ACC112 (cell line): ENCODE results near the gene PGLYRP2.

Experiments
- H2AFZ ChIP-seq: fragments of 200-600 bp; sonication (generic); one replicate; pipeline ENCODE4 v1.6.0; 2017; ENCODE audit warnings: antibody characterized with exemption, low read length; ENCODE audit not compliant: unreplicated experiment
- H3K27ac ChIP-seq: fragments of 200-600 bp; sonication (generic); 2 replicates; pipeline ENCODE4 v1.5.1; 2014; ENCODE audit warnings: low read depth, mild to moderate bottlenecking, antibody characterized with exemption, low read length, moderate library complexity
- H3K27me3 ChIP-seq: fragments of 200-600 bp; sonication (generic); 2 replicates; pipeline ENCODE4 v1.6.1; 2014; ENCODE audit warnings: mild to moderate bottlenecking, antibody characterized with exemption, low read length, moderate library complexity, mixed read lengths; ENCODE audit not compliant: insufficient read depth
- H3K36me3 ChIP-seq: fragments of 200-600 bp; sonication (generic); 2 replicates; pipeline ENCODE4 v1.6.1; 2016; ENCODE audit warnings: mild to moderate bottlenecking, antibody characterized with exemption, low read length, moderate library complexity, mixed read lengths; ENCODE audit not compliant: insufficient read depth
- H3K4me1 ChIP-seq: fragments of 200-600 bp; sonication (generic); one replicate; pipeline ENCODE4 v1.6.1; 2016; ENCODE audit warnings: low read length, mixed read lengths; ENCODE audit not compliant: insufficient read depth, unreplicated experiment, control insufficient read depth
- H3K4me3 ChIP-seq: fragments of 200-600 bp; sonication (generic); 2 replicates; pipeline ENCODE4 v1.5.1; 2014; ENCODE audit warnings: mild to moderate bottlenecking, low read depth, low read length
- H3K79me2 ChIP-seq: fragments of 200-600 bp; sonication (generic); one replicate; pipeline ENCODE4 v1.6.0; 2016; ENCODE audit warnings: low read length; ENCODE audit not compliant: control insufficient read depth, unreplicated experiment, insufficient read depth

PGLYRP2 gene

DNA sequence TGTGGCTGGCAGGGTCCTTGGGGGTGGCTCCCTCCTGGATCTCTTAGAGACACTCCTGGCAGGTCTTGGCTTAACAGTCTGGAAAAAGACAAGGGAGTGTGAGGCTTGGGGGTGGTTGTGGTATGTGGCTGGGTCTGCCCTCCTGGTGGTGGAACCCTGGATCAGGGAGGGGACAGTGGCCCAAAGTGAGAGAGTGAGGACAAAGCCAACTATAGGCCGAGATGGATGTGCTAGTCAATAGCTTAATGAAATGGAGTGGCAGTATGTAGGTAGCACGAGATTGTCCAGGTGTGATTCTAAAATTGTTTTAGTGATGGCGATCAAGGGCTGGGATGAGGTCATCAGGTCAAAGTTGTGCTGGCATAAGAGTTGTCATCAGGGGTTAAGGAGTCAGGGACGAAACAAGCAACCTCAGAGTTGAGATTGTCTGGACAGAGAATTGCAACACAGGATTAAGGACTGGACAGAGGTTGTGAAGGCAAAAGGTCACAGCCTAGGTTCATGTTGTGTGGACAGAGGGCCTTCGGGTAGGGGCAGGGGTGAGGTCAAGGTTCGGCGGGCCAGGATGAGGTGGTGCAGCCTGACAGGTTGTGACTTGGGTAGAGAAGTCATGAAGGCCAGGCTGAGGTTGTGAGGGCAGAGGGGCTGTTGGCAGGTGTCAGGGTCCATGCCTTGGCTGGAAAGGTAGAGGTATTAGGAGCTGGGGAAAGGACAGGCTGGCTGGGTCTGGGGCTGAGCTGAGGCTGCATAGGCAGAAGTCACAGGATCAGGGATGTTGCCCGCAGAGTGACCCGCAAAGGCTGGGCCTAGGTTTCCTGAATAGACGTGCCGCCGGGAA lies 10.4 kb downstream of the PGLYRP2 start:
- H3K4me1 ChIP-seq, result peaks cover 3% of the 10 kb centered on the region
- H3K27ac ChIP-seq, result no peak overlapping the region
- H3K27me3 ChIP-seq, result peaks cover 12% of the 10 kb centered on the region; the same call in 1 of the 2 replicates
- H3K4me3 ChIP-seq, result no peak overlapping the region
- no peak overlapping the region for H2AFZ ChIP-seq
- H3K36me3 ChIP-seq, result no peaks in the 10 kb centered on the region
- H3K79me2 ChIP-seq, result no peaks in the 10 kb centered on the region

DNA sequence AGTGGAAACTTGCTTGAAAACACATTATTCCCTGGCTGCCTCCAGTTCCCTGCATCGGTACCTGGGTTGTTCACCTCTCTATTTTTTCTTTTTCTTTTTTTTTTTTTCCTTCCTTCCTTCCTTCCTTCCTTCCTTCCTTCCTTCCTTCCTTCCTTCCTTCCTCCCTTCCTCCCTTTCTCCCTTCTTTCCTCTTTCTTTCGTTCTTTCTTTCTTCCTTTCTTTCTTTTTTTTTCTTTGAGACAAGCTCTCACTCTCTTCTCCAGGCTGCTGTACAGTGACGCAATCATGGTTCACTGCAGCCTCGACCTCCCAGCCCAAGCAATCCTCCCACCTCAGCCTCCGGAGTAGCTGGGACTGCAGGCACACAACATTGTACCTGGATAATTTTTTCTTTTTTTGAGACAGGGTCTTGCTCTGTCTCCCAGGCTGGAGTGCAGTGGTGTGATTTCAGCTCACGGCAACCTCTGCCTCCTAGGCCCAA lies 11.5 kb downstream of the PGLYRP2 start:
- Histone ChIP-seq H3K4me3 (no peak overlapping the region), H3K27ac (no peak overlapping the region), H3K36me3 (no peaks in the 10 kb centered on the region), H2AFZ (no peak overlapping the region), H3K27me3 (peaks cover 12% of the 10 kb centered on the region; the same call in 1 of the 2 replicates), H3K4me1 (peaks cover 3% of the 10 kb centered on the region), H3K79me2 (no peaks in the 10 kb centered on the region)

DNA sequence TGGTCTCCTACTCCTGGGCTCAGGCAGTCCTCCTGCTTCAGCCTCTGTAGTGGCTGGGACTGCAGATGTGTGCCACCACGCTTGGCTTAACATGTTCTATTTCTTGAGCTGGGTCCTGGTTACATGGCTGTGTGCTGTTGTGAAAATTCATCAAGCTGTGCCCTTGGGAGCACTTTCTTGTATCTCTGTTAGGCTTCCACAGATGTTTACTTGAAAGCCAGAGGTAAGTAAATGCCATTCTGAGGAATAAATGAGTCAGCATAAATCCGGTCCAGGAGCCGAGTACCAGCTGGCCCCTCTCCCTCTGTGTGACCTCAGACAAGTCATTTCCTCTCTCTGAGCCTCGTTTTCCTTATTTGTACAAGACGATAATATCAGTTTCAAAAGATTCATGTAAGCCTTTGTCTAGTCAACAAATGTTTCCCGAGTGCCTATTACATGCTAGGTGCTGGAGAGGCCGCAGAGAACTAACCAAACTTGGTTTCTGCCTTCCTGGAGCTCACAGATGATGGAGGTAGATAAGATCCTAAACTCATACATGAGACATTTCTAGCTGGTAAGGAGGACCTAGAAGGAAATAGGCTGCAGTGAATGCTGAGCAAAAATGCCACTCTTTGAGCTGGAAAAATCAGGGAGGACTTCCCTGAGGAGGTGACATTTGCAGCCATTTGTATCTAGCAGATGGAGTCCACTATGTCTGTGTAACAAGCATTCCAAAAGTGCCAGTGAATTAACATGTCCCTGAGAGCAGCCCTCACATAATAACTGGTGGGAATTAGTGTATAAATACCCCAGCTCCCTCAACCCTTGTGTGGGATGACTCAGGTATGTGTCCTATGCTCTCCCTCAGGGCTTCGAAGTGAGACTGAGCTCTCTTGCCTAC lies 12.2 kb downstream of the PGLYRP2 start:
- Histone ChIP-seq H3K4me3 (no peak overlapping the region), H3K4me1 (peaks cover 3% of the 10 kb centered on the region), H2AFZ (no peak overlapping the region), H3K36me3 (no peaks in the 10 kb centered on the region), H3K27ac (peak overlapping the region; percentile 49), H3K27me3 (peaks cover 12% of the 10 kb centered on the region; the same call in 1 of the 2 replicates), H3K79me2 (no peaks in the 10 kb centered on the region)

DNA sequence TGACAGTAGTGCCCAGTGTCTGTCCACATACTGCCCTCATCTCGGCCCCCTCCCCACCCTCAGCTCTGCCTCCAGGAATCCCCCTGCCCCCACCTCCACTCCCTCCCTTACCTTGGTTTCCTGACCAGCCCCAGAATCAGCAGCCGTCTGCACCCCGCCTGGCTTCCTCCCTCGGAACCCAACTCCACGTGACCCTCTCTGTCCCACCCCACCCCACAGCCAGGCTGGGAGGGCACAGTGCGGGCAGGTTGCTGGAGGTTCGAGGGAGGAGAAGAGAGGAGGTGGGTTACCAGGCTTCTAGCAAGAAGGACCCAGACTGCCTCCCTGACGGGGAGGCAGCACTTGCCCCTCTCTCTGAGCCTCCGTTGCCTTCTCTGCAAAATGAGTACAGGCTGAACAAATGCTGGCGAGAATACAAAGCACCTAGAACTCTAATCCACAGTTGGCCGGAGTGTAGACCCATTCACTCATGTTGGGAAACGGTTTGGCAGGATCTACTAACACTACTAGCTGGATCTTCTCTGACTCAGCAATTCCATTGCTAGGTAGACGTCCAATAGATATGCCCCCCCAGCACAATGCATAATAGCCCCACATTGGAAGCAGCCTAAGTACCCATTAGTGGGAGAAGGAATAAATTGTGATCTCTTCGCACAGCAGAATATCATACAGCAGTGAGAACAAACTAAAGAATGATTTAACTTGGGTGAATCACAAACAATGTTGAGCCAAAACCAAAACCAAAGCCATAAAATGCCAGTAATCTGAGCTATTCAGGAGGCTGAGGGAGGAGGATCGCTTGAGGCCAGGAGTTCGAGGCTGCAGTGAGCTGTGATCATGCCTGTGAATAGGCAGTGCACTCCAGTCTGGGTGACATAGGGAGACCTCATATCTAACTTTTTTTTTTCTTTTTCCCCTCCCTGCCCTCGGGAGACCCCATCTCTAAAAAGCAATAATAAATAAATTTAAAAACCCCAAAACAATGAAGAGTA lies 14.6 kb downstream of the PGLYRP2 start, which contains the start of gene RASAL3:
RASAL3 (minus strand) TSS at position 151 of the 992 bp plus-strand sequence. CDS start 186 bp downstream, outside the sequence.
- Histone ChIP-seq H2AFZ (no peak within 1 kb of the TSS), H3K79me2 (no peaks in the 10 kb centered on the region), H3K4me3 (no peak within 1 kb of the TSS), H3K27me3 (peaks cover 9% of the 10 kb centered on the region; the same call in 1 of the 2 replicates), H3K4me1 (peaks cover 3% of the 10 kb centered on the region), H3K27ac (no peak within 1 kb of the TSS), H3K36me3 (no peaks in the 10 kb centered on the region)

DNA sequence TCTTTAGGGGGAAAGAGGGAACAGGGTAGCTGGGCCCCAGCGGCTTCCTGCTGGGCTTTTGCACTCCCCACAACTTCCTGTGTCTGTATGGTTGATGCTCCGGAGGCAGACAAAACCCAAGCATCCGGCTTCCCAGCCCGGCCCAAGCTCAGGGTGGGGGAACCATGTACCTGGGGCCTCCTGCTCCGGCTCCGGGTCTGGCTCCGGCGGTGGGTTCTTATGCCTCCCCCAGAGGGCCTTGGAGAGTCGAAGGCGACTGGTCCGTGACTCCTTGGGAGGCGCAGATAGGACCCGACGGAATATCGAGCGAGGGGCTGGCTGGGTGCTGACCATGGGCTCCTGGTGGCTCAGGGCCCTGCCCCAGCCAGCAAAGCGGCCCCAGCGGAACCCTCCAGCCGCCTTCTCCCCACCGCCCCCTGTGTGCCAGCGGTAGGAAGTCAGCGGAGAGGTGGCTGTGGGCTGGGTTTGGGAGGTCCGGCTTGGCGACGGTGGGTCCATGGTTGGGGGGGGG lies 15.4 kb downstream of the PGLYRP2 start:
- H3K36me3 ChIP-seq, result no peaks in the 10 kb centered on the region
- H3K27me3 ChIP-seq, result peaks cover 2% of the 10 kb centered on the region; the same call in 1 of the 2 replicates
- H2AFZ ChIP-seq, result no peak overlapping the region
- no peak overlapping the region for H3K27ac ChIP-seq
- H3K4me3 ChIP-seq, result no peak overlapping the region
- H3K79me2 ChIP-seq, result no peaks in the 10 kb centered on the region
- peaks cover 3% of the 10 kb centered on the region for H3K4me1 ChIP-seq

DNA sequence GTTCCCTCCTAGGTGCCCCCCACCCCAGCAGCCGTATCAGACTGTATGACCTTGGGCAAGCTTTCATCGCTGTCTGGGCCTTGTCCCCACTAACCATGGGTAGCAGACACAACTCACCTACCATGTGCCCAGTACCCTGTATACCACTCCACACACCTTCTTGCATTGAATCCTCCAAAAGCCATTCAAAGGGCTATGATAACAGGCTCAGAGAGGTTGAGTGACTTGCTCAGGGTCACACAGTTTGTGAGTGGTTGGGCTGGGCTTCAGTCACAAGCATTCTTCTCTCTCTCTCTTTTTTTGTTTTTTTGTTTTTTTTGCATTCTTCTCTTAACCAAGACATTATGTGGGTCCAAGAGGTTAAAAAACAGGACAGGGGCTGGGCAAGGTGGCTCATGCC lies 17.6 kb downstream of the PGLYRP2 start:
- Histone ChIP-seq H3K27ac (no peak overlapping the region), H3K4me1 (peaks cover 1% of the 10 kb centered on the region), H3K36me3 (no peaks in the 10 kb centered on the region), H3K27me3 (peaks cover 14% of the 10 kb centered on the region), H3K79me2 (no peaks in the 10 kb centered on the region), H3K4me3 (no peak overlapping the region), H2AFZ (no peak overlapping the region)

DNA sequence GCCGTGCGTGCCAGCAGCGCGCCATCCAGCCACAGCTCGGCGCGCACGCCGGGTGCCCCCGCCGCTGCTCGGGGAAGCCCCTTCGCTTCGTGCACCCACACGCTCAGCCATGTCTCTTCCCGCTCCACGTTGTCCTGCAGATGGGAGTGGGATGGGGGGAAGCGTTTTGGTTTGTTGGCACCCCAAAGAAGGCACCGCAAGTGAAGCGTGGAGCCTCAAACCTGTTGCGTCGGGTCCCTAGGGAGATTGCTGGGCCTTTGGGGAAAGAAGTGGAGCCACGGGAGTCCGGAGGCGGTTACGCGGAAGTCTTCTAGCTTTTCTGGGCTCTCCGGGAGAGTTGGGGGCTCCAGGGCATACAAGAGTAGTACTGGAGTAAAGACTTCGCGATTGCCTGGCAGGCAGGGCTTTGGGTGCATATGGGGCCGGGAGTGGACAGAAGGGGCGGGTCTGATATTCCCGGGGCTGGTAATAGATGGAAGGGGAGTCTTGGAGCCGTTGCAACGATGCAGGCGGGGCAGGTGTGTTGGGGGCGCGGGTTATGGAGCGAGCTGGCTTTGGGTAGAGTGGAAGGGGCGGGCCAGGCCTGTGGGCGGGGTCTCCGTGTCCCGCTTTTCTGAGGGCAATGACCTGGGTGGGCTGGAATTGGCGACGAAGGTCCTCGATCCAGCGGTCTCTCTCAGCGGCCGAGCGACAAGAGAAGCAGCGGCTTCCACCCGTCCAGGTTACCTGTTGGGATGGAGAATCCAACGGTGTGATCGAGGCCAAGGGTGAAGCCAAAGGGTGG lies 21.4 kb downstream of the PGLYRP2 start:
- H3K27me3 ChIP-seq, result peaks cover 22% of the 10 kb centered on the region
- no peaks in the 10 kb centered on the region for H3K79me2 ChIP-seq
- 0 out of 2 replicates have a peak overlapping the region, but pooled peaks have one; percentile 0 for H3K4me3 ChIP-seq
- H2AFZ ChIP-seq, result no peak overlapping the region
- no peaks in the 10 kb centered on the region for H3K4me1 ChIP-seq
- no peak overlapping the region for H3K27ac ChIP-seq
- H3K36me3 ChIP-seq, result no peaks in the 10 kb centered on the region

DNA sequence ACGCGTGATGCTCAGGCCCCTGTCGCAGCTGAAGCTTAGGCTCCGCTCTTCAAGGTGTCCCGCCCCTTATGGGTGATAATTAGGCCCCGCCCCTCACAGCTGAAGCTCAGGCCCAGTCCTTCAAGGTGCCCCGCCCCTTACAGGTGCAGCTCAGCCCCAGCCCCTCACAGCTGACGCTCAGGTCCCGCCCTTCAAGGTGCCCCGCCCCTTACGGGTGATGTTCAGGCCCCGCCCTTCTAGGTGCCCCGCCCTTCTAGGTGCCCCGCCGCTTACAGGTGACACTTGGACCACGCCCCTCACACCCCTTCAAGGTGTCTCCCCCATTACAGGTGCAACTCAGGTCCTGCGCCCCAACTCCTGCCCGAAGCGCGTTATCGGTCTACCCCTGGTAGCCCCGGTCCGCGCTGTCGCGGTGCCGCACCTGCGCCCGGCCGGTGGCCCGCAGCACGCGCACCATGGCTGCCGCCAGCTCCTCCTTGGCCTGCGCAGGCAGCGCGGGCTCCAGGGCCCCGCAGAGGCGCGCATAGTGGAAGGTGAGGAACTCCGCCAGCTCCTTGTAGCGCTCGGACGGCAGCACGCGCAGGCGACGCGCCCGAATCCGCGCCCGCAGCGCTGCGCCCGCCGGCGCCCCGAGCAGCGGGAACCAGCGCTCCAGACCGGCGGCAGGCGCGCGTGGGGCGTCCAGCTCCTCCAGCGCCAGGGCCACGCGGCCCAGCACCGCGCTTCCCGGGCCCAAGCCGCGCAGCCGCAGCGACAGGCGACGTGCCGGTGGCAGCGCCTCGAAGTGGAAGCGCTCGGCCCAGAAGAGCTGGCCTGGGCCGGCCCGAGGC lies 22.2 kb downstream of the PGLYRP2 start:
- H3K27ac ChIP-seq, result no peak overlapping the region
- no peaks in the 10 kb centered on the region for H3K79me2 ChIP-seq
- peaks cover 22% of the 10 kb centered on the region for H3K27me3 ChIP-seq
- H3K36me3 ChIP-seq, result no peaks in the 10 kb centered on the region
- H2AFZ ChIP-seq, result no peak overlapping the region
- H3K4me1 ChIP-seq, result no peaks in the 10 kb centered on the region
- H3K4me3 ChIP-seq, result peak overlapping the region; percentile 0; the same call in 1 of the 2 replicates
